Measurements from ENCODE around the gene TEX53.

The TEX53 gene

GRCh38 chr9:114680259-114681001 is 22.8 kb upstream of the TEX53 start:
- no peak for DNase-seq (ENCODE audit: low read depth)

GRCh38 chr9:114678795-114679194 is 21.2 kb upstream of the TEX53 start:
- DNase-seq (ENCODE audit: low read depth), result no peak

DNA sequence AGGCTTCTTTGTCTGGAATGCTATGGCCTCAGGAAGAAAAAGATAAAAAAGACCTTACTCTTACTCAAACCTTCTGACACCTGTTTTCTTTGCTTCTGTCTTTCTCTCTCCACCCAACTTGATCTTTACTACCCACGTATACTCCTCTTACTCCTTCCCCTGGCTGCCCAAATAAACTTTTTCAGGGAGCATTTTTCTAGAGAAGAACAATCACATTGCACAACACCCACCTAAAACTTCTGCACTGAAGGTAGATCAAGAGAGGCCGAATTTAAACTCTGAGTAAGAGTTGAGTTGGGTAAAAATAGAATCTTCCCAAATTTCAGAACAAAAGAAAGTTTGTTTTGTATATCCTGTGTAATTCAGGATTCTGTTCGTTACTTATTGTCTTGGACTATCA is 20.5 kb upstream of the TEX53 start:
- DNase-seq (ENCODE audit: low read depth), result no peak

GRCh38 chr9:114677418-114677817 is 19.8 kb upstream of the TEX53 start:
- DNase-seq (ENCODE audit: low read depth), result no peak

GRCh38 chr9:114676901-114677300 is 19.3 kb upstream of the TEX53 start:
- DNase-seq (ENCODE audit: low read depth), result no peak

GRCh38 chr9:114674798-114675540 is 17.4 kb upstream of the TEX53 start:
- DNase-seq (ENCODE audit: low read depth), result no peak

GRCh38 chr9:114674076-114674797 is 16.6 kb upstream of the TEX53 start:
- no peak for DNase-seq (ENCODE audit: low read depth)

- DNase-seq (ENCODE audit: low read depth), result no peak
These were observed 14.0 kb upstream of the TEX53 start for GRCh38 chr9:114671605-114672004.

DNA sequence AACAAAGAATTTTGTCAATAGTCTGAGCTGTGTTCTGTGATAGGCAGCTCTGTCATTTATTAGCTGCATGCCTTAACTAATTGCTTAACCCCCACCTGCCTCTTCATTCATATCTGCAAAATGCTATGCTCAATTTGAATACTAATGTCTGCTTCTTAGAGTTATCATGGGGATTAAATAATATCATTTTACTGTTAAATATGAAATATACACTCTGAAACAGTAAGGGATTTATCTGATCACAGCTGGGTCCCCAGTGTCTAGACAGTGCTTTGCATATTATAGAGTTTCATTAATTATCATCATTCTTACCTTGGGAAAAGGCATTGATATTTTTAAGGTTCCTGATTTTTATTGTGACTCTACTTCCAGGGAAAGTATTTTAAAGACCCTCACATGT is 12.4 kb upstream of the TEX53 start:
- no peak for DNase-seq (ENCODE audit: low read depth)

GRCh38 chr9:114668146-114668545 is 10.5 kb upstream of the TEX53 start:
- no peak for DNase-seq (ENCODE audit: low read depth)

DNA sequence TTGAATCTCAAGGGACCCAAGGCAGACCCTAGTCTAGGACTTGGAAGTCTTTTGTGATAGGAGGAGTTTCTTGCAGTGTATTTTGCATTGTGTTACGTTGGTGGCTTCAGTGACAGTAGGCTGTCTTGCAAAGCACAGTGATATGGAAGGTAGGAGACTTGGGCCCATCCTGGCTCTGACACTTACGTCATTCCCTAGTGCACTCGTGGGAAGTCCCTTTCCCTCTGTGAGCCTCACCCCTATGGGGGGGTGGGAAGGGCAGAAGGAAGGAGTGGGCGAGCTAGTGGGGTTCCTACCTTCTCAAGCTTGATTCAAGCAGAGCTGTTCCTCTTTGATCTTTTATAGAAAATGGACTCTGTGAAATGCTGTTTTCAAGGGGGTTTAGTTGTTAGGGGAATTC is 9.2 kb upstream of the TEX53 start:
- DNase-seq (ENCODE audit: low read depth), result no peak

GRCh38 chr9:114666401-114666800 is 8.8 kb upstream of the TEX53 start:
- no peak for DNase-seq (ENCODE audit: low read depth)

- DNase-seq (ENCODE audit: low read depth), result no peak
These were observed 6.6 kb upstream of the TEX53 start for GRCh38 chr9:114664181-114664580.

GRCh38 chr9:114662081-114662989 is 4.7 kb upstream of the TEX53 start:
- peak; percentile 60 for DNase-seq (ENCODE audit: low read depth)

- DNase-seq (ENCODE audit: low read depth), result no peak
These were observed 1.3 kb downstream of the TEX53 start for GRCh38 chr9:114656301-114656700.

GRCh38 chr9:114655689-114656088 is 1.9 kb downstream of the TEX53 start:
- no peak for DNase-seq (ENCODE audit: low read depth)

DNA sequence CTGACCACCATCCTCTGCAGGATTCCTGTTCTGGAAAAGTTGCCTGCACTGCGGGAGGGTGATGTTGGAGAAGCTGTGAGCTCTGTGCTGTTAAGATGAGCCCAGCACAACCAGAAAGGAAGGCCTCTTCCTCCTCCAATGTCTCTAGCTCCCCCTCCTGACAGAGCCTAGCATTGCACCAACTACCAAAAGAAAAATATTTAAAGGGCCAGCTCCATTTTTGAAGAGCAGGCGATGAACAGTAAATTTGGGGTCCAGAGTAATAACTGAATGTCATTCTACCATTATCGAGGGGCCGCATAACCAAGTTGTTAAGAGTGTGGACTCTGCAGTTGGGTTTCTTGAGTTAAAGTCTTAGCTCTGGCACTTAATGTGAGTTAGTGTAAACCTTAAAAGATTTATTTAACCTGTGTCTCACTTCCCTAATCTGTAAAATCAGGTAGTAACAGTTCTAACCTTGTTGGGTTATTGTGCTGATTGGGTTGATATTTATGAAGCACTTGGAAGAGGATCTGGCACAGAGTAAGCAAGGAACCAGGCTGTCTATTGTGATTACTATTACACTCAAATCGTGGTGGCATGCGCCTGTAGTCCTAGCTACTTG is 3.9 kb downstream of the TEX53 start:
- peak; percentile 71 for DNase-seq (ENCODE audit: low read depth)

DNA sequence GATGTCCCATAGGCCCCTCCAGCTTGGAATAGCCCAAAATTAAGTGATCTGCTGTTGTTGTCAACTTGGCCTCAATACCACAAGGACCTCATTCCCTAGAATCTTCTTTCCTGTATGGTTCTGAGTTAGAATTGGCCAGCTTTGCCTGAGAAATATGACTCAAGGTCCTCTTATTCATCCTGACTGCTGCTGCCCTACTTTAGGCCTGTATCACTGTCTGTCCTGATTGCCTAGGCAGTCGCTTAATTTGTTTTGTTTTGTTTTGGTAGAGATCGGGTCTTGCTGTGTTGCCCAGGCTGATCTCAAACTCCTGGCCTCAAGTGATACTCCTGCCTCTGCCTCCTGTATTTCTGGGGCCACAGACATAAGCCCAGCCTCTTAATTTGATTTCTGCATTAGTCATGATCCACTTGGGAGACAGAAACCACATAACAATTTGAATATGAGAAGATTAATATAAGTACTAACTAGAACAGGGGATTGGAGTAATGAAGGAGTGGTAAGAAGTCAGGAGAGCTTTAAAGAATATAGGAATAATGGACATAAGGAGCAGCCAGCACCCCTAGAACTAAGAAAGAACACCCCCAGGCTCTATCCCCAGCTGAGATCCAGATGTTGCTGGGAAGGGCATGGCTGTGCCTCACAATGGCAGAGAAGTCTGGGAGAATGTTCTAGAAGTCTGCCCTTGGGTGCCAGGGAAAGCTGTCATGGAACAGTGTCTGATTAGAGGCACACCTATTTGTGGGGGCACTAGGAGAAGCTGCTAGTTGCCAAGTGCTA is 4.6 kb downstream of the TEX53 start:
- no peak for DNase-seq (ENCODE audit: low read depth)

DNA sequence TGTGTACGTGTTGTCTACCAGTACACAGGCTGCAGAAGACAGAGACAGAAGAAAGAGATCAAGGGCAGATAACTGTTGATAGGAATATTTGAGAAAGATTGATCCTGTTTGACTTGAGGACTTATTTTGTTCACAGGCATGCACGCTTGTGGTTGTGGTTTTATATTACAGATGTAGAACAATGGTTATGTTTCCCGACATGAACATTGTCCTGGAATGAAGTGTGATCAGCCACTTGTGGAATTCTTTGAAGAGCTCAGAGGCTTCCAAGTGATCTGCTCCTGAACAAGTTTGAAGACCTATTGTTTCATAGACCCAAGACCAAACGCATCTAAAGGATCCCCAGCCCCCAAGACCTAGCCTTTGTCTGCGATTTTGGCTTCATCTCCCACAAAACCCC is 13.7 kb downstream of the TEX53 start:
- no peak for DNase-seq (ENCODE audit: low read depth)

DNA sequence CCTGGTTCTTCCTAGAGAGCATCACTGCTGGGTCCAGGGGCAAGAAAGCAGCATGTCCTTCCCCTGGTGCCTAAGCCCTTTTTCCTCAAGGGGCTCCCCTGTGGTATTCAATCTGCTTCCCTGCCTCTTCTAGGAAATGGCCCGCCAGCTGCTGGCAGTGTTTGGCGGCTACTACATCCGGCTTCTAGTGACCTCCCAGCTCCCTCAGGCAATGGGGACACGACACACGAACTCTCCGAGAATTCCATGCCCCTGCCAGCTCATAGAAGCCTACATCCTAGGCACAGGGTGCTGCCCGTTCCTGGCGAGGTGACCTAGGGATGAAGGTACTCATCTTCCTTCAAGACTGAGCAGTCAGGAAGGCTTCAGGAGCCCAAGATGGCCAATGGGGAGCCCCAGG is 14.6 kb downstream of the TEX53 start:
- no peak for DNase-seq (ENCODE audit: low read depth)

GRCh38 chr9:114641967-114642366 is 15.6 kb downstream of the TEX53 start:
- DNase-seq (ENCODE audit: low read depth), result no peak

Data from activated T-cell treated with anti-CD3 and anti-CD28 coated beads for 24 hours (primary cell).